PC-3 (cell line): ENCODE data around the gene NBAS. TPM values are rescaled to one million over a fixed set of nuclear protein-coding genes. Genes with fewer than 3 reads are reported as not detected.

Source experiments
- ATAC-seq: fragments of 200-7000 bp; cut with Tn5 transposase; 2 replicates; pipeline ENCODE4 v1.9.1; 2020; ENCODE audit warnings: mild to moderate bottlenecking, moderate library complexity
- BruUV-seq: library from RNA; stranded (reverse); fragments of 400-500 nt; replicated peaks from 2 replicates; lab custom pipeline; 2021; lab: Mats Ljungman, UMichigan
- CTCF ChIA-PET: fragments of 300-600 bp; sonication (Branson Sonifier 250); formaldehyde crosslinking; loops from one replicate; lab custom pipeline; 2022; ENCODE audit warnings: antibody characterized with exemption; lab: Charles Lee
- POLR2A ChIA-PET: fragments of 300-600 bp; sonication (Branson Sonifier 250); formaldehyde crosslinking; loops from one replicate; lab custom pipeline; 2022; ENCODE audit warnings: antibody characterized with exemption; ENCODE audit not compliant: unreplicated experiment; lab: Charles Lee
- DNase-seq: peaks from one replicate; pipeline ENCODE4 v3.0.0-alpha.2; 2015
- H2AFZ ChIP-seq: fragments of 300-600 bp; sonication (generic); 2 replicates; pipeline ENCODE4 v1.6.0; 2016; ENCODE audit warnings: antibody characterized with exemption, low read length
- H3F3A ChIP-seq: fragments of 300-600 bp; sonication (generic); one replicate; pipeline ENCODE4 v1.6.0; 2017; ENCODE audit warnings: antibody characterized with exemption, low read length, control low read depth, mild to moderate bottlenecking; ENCODE audit not compliant: unreplicated experiment
- H3K27ac ChIP-seq: fragments of 300-600 bp; sonication (generic); 2 replicates; pipeline ENCODE4 v1.5.1; 2016; ENCODE audit warnings: mild to moderate bottlenecking, low read length
- H3K27me3 ChIP-seq: fragments of 300-600 bp; sonication (generic); 2 replicates; pipeline ENCODE4 v1.6.1; 2016; ENCODE audit warnings: low read length, mixed read lengths
- H3K36me3 ChIP-seq: fragments of 300-600 bp; sonication (generic); 2 replicates; pipeline ENCODE4 v1.6.1; 2016; ENCODE audit warnings: low read depth, mixed run types, low read length, mixed read lengths
- H3K4me1 ChIP-seq: fragments of 300-600 bp; sonication (generic); 2 replicates; pipeline ENCODE4 v1.5.1; 2016; ENCODE audit warnings: low read length; ENCODE audit not compliant: insufficient read depth
- H3K4me2 ChIP-seq: fragments of 300-600 bp; sonication (generic); 2 replicates; pipeline ENCODE4 v1.6.0; 2016; ENCODE audit warnings: low read length
- H3K4me3 ChIP-seq: fragments of 300-600 bp; sonication (generic); 2 replicates; pipeline ENCODE4 v1.5.1; 2016; ENCODE audit warnings: mild to moderate bottlenecking, low read length, mixed read lengths
- H3K79me2 ChIP-seq: fragments of 300-600 bp; sonication (generic); 2 replicates; pipeline ENCODE4 v1.6.1; 2017; ENCODE audit warnings: low read length, mixed read lengths
- H3K9ac ChIP-seq: fragments of 300-600 bp; sonication (generic); 2 replicates; pipeline ENCODE4 v1.6.0; 2016; ENCODE audit warnings: mild to moderate bottlenecking, low read length
- H3K9me2 ChIP-seq: fragments of 300-600 bp; sonication (generic); replicated peaks from 2 replicates; pipeline ENCODE4 v1.6.1; 2016; ENCODE audit warnings: mixed run types, low read length, mixed read lengths
- H3K9me3 ChIP-seq: fragments of 300-600 bp; sonication (generic); 2 replicates; pipeline ENCODE4 v1.6.1; 2016; ENCODE audit warnings: low read length, mixed read lengths
- H4K20me1 ChIP-seq: fragments of 300-600 bp; sonication (generic); 2 replicates; pipeline ENCODE4 v1.6.1; 2016; ENCODE audit warnings: low read length, mixed read lengths
- EZH2 ChIP-seq: fragments of 300-600 bp; sonication (generic); IDR thresholded peaks from one replicate; pipeline ENCODE4 v1.6.1; 2017; ENCODE audit warnings: antibody characterized with exemption, mild to moderate bottlenecking, low read length; ENCODE audit not compliant: unreplicated experiment
- EZH2phosphoT487 ChIP-seq: fragments of 300-600 bp; sonication (generic); IDR thresholded peaks from 2 replicates; pipeline ENCODE4 v1.6.1; 2018; ENCODE audit warnings: mild to moderate bottlenecking, antibody characterized with exemption, low read length, borderline replicate concordance
- intact Hi-C: fragments of 100-400 bp; cut with micrococcal nuclease; formaldehyde crosslinking; loops from 2 replicates; pipeline ENCODE4 v1.9.0; 2023
- total RNA-seq: library from RNA; depleted of rRNA; stranded (reverse); fragments of >200 nt; gene quantifications from 2 replicates; pipeline ENCODE4 v1.2.3, GENCODE V29; 2014
- TF ChIP-seq, protein P1 (sequence below): fragments of 300-600 bp; sonication (generic); conservative IDR thresholded peaks from 2 replicates; pipeline ENCODE4 v1.5.1; 2017; ENCODE audit warnings: antibody characterized with exemption, low read depth, mild to moderate bottlenecking, low read length

The NBAS gene
- total RNA-seq, 1 experiment from 2014 or later = 37.2 TPM

DNA sequence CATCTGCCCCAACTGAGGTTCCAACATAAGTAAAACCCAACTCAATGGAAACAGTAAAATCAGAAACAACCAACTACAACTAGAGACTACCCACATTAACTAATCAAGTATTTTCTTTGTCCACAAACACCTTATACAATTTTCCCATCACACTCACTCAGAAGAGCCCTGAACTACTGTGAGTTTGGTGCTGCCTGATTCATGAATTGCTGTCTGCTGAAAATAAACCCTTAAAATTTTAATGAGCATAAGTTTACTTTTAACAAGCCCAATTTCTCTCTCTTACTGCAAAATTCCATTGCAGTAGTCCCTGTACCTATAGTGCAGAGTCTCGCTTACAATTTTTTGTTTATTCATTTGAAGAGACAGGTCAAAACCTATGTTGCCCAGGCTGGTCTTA lies 203.9 kb downstream of the NBAS start:
- ATAC-seq (no peak), DNase-seq (no peak)
- intact Hi-C loops = no loop called here
- Histone ChIP-seq H3K9me2 (no peaks in the 10 kb centered on the region), H3K4me3 (no peak overlapping the region), H3F3A (peaks cover 10% of the 10 kb centered on the region), H3K4me2 (no peak overlapping the region), H3K9me3 (no peaks in the 10 kb centered on the region), H3K27me3 (no peaks in the 10 kb centered on the region), H3K9ac (no peak overlapping the region), H3K36me3 (0 out of 2 replicates have a peak, but pooled peaks cover 5% of the 10 kb centered on the region), H3K79me2 (no peaks in the 10 kb centered on the region), H3K27ac (no peak overlapping the region), H4K20me1 (no peaks in the 10 kb centered on the region), H2AFZ (no peak overlapping the region), H3K4me1 (peaks cover 25% of the 10 kb centered on the region)
- ChIA-PET CTCF (no interaction called here), POLR2A (no interaction called here)
- TF ChIP-seq, protein P1, sequence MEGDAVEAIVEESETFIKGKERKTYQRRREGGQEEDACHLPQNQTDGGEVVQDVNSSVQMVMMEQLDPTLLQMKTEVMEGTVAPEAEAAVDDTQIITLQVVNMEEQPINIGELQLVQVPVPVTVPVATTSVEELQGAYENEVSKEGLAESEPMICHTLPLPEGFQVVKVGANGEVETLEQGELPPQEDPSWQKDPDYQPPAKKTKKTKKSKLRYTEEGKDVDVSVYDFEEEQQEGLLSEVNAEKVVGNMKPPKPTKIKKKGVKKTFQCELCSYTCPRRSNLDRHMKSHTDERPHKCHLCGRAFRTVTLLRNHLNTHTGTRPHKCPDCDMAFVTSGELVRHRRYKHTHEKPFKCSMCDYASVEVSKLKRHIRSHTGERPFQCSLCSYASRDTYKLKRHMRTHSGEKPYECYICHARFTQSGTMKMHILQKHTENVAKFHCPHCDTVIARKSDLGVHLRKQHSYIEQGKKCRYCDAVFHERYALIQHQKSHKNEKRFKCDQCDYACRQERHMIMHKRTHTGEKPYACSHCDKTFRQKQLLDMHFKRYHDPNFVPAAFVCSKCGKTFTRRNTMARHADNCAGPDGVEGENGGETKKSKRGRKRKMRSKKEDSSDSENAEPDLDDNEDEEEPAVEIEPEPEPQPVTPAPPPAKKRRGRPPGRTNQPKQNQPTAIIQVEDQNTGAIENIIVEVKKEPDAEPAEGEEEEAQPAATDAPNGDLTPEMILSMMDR = no peak
- TF ChIP-seq EZH2 = no peak
- TF ChIP-seq EZH2phosphoT487 = no peak
- BruUV-seq = no TSS peak

- ChIA-PET POLR2A (no interaction called here), CTCF (interaction anchor here (0.6 kb wide), 1 partner anchor 43 kb away, joined by 3 read pairs; no protein-coding TSS in a partner anchor)
- H4K20me1 ChIP-seq = no peaks in the 10 kb centered on the region
- H3K4me2 ChIP-seq = no peak overlapping the region
- no peaks in the 10 kb centered on the region for H3K79me2 ChIP-seq
- 0 out of 2 replicates have a peak, but pooled peaks cover 5% of the 10 kb centered on the region for H3K36me3 ChIP-seq
- no peak overlapping the region for H3K9ac ChIP-seq
- peaks cover 4% of the 10 kb centered on the region for H3F3A ChIP-seq
- no peak for ATAC-seq
- H3K27ac ChIP-seq = no peak overlapping the region
- no peaks in the 10 kb centered on the region for H3K9me3 ChIP-seq
- TF ChIP-seq EZH2 (no peak), EZH2phosphoT487 (no peak)
- TF ChIP-seq, protein P1 = no peak
- peaks cover 16% of the 10 kb centered on the region for H3K4me1 ChIP-seq
- DNase-seq = no peak
- no peak overlapping the region for H3K4me3 ChIP-seq
- intact Hi-C loops = no loop called here
- BruUV-seq = no TSS peak
- H3K9me2 ChIP-seq = no peaks in the 10 kb centered on the region
- H3K27me3 ChIP-seq = no peaks in the 10 kb centered on the region
- no peak overlapping the region for H2AFZ ChIP-seq
Observed at GRCh38 chr2:15355386-15355785, 205.7 kb downstream of the NBAS start.

DNA sequence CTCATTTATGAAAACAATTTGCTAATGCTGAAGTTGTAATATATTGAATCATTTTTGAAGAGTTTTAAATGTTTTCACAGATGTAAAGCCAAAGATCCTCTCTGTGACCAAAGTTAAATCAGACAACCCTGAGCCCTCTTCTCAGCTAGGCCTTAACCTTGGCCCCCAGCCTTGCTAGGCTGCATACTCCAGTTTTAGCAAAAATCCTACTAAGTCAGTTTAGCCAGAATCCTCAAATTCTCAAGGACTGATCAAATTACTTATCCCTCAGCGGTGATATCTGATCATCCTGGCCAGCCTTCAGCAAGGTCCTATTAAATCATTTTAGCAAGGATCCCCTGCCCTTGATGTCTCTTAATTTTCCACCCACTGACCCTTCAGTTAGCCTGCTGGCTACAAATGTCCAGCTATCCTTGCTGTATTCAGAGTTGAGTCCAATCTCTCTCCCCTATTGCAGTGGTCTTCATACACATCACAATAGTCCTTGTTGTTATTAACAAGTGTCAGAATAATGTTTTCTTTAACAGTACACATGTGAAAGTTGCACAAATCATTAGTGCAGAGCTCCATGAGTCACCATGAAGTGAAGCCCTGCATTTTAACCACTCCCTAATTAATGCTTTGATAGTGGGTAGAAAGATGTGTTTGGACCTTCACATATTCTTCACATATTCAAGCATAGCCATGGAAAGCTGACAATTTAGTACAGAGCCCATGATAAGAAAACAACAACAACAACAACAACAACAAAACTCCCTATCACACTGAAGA lies 206.4 kb downstream of the NBAS start:
- no peaks in the 10 kb centered on the region for H3K9me3 ChIP-seq
- H2AFZ ChIP-seq = no peak overlapping the region
- intact Hi-C loops = no loop called here
- H3K9me2 ChIP-seq = no peaks in the 10 kb centered on the region
- no peak overlapping the region for H3K9ac ChIP-seq
- no peaks in the 10 kb centered on the region for H3K27me3 ChIP-seq
- BruUV-seq = no TSS peak
- H3K27ac ChIP-seq = no peak overlapping the region
- CTCF ChIA-PET = interaction anchor here (0.6 kb wide), 1 partner anchor 43 kb away, joined by 3 read pairs; no protein-coding TSS in a partner anchor
- H3K79me2 ChIP-seq = no peaks in the 10 kb centered on the region
- H3K4me2 ChIP-seq = no peak overlapping the region
- H3K4me1 ChIP-seq = peaks cover 10% of the 10 kb centered on the region
- TF ChIP-seq EZH2 (no peak), EZH2phosphoT487 (no peak)
- TF ChIP-seq, protein P1 = no peak
- 0 out of 2 replicates have a peak, but pooled peaks cover 5% of the 10 kb centered on the region for H3K36me3 ChIP-seq
- DNase-seq (no peak), ATAC-seq (no peak)
- POLR2A ChIA-PET = no interaction called here
- no peaks in the 10 kb centered on the region for H3F3A ChIP-seq
- H4K20me1 ChIP-seq = no peaks in the 10 kb centered on the region
- no peak overlapping the region for H3K4me3 ChIP-seq
